Natural killer cell (primary cell): ENCODE results near the gene STRN. TPM values are rescaled to one million over a fixed set of nuclear protein-coding genes. Genes with fewer than 3 reads are reported as not detected.

ENCODE experiments used
- ATAC-seq, 3 donors: fragments of 150-1000 bp in 2 of 3; fragments of 200-7000 bp in 1 of 3; cut with Tn5 transposase; 1 replicate in 1 of 3; 2 replicates in 2 of 3; pipeline ENCODE4 v1.10.0; 2021; ENCODE audit warnings: mild to moderate bottlenecking in 2 of 3, moderate library complexity in 2 of 3
- DNase-seq, 2 donors: peaks; one replicate each; pipeline versions ENCODE4 v3.0.0 to v3.0.0-alpha.2; 2013 to 2021; ENCODE audit warnings: mixed read lengths in 1 of 2
- H3K27ac ChIP-seq: one replicate; pipeline ENCODE4 v1.5.1; 2013; ENCODE audit warnings: mild to moderate bottlenecking, low read length
- H3K27me3 ChIP-seq: one replicate; pipeline ENCODE4 v1.6.1; 2013; ENCODE audit warnings: low read length; ENCODE audit not compliant: control insufficient read depth, insufficient read depth
- H3K36me3 ChIP-seq: one replicate; pipeline ENCODE4 v1.6.1; 2013; ENCODE audit warnings: low read length; ENCODE audit not compliant: control insufficient read depth, insufficient read depth
- H3K4me1 ChIP-seq: one replicate; pipeline ENCODE4 v1.6.1; 2013; ENCODE audit warnings: low read length; ENCODE audit not compliant: control insufficient read depth, insufficient read depth
- H3K4me3 ChIP-seq: one replicate; pipeline ENCODE4 v1.5.1; 2013; ENCODE audit warnings: low read length
- H3K9me3 ChIP-seq: one replicate; pipeline ENCODE4 v1.6.1; 2013; ENCODE audit warnings: low read length; ENCODE audit not compliant: control insufficient read depth, insufficient read depth
- H3K27ac Mint-ChIP-seq, 2 donors: one replicate each; pipeline ENCODE4 v1.8.0; 2022; ENCODE audit warnings: mild to moderate bottlenecking in 2 of 2, mixed read lengths in 2 of 2, moderate library complexity in 1 of 2
- H3K27me3 Mint-ChIP-seq, 2 donors: one replicate each; pipeline ENCODE4 v1.8.0; 2022; ENCODE audit warnings: low read depth in 2 of 2, mixed read lengths in 2 of 2
- H3K36me3 Mint-ChIP-seq: one replicate; pipeline ENCODE4 v1.8.0; 2022; ENCODE audit warnings: mixed read lengths
- H3K4me1 Mint-ChIP-seq, 2 donors: one replicate each; pipeline ENCODE4 v1.8.0; 2022; ENCODE audit warnings: mixed read lengths in 2 of 2
- H3K4me3 Mint-ChIP-seq: one replicate; pipeline ENCODE4 v1.8.0; 2022; ENCODE audit warnings: mild to moderate bottlenecking, moderate library complexity, mixed read lengths
- H3K9me3 Mint-ChIP-seq, 2 donors: one replicate each; pipeline ENCODE4 v1.8.0; 2022; ENCODE audit warnings: mixed read lengths in 2 of 2
- WGBS: methylation state at CpG from one replicate; pipeline ENCODE4 v1.1.7; 2013; ENCODE audit warnings: missing lambda C conversion rate; ENCODE audit not compliant: insufficient coverage; 5-methylcytosine and 5-hydroxymethylcytosine counted together
- intact Hi-C: fragments of 100-400 bp; cut with micrococcal nuclease; formaldehyde crosslinking; loops from one replicate; pipeline ENCODE4 v1.14.2; 2022
- total RNA-seq, 4 donors: library from RNA; stranded (reverse); fragments of 120-200 nt in 1 of 4; gene quantifications; one replicate each; pipeline versions ENCODE4 v1.2.3 to v1.2.4, GENCODE V29; 2013 to 2022
- TF ChIP-seq, protein P1 (sequence below): fragments of 200-600 bp; IDR thresholded peaks from one replicate; pipeline ENCODE4 v1.8.0; 2022; ENCODE audit warnings: antibody characterized with exemption

STRN gene
- total RNA-seq, 3 donors from 2014 or later (not counting 1 experiment from before 2014, with no cell fraction given), result 43.1 to 49.9 (median 43.4) TPM

DNA sequence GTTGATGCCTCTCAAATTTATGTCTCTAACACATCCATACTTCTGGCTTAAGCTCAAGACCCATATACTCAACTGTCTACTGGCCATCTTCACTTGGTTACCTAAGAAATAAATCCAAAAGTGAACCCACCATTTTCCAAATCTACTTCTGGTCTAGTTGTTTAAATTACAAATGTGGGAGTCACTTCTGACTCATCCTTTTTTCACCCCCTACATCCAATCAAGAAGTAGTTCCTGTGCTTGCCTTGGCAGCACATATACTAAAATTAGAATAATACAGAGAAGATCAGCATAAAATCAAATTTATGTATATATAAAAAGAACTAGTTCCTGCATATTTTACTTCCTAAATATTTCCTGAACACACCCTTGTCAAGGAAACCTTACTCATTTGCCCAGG is 53.6 kb downstream of the STRN start:
- Mint-ChIP-seq H3K27me3 (no peaks in the 10 kb centered on the region), H3K36me3 (no peaks in the 10 kb centered on the region), H3K4me1 (peaks cover 6 to 13% of the 10 kb centered on the region in 2 donors), H3K9me3 (no peaks in the 10 kb centered on the region), H3K4me3 (no peak overlapping the region), H3K27ac (no peak overlapping the region)
- H3K4me3 ChIP-seq, result no peak overlapping the region
- no peak for DNase-seq
- H3K27ac ChIP-seq, result no peak overlapping the region
- H3K36me3 ChIP-seq, result peaks cover 14% of the 10 kb centered on the region
- TF ChIP-seq, protein P1, sequence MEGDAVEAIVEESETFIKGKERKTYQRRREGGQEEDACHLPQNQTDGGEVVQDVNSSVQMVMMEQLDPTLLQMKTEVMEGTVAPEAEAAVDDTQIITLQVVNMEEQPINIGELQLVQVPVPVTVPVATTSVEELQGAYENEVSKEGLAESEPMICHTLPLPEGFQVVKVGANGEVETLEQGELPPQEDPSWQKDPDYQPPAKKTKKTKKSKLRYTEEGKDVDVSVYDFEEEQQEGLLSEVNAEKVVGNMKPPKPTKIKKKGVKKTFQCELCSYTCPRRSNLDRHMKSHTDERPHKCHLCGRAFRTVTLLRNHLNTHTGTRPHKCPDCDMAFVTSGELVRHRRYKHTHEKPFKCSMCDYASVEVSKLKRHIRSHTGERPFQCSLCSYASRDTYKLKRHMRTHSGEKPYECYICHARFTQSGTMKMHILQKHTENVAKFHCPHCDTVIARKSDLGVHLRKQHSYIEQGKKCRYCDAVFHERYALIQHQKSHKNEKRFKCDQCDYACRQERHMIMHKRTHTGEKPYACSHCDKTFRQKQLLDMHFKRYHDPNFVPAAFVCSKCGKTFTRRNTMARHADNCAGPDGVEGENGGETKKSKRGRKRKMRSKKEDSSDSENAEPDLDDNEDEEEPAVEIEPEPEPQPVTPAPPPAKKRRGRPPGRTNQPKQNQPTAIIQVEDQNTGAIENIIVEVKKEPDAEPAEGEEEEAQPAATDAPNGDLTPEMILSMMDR, result no peak
- H3K4me1 ChIP-seq, result no peaks in the 10 kb centered on the region
- H3K9me3 ChIP-seq, result no peaks in the 10 kb centered on the region
- H3K27me3 ChIP-seq, result no peaks in the 10 kb centered on the region
- ATAC-seq, result no peak
- intact Hi-C loops, result no loop called here

DNA sequence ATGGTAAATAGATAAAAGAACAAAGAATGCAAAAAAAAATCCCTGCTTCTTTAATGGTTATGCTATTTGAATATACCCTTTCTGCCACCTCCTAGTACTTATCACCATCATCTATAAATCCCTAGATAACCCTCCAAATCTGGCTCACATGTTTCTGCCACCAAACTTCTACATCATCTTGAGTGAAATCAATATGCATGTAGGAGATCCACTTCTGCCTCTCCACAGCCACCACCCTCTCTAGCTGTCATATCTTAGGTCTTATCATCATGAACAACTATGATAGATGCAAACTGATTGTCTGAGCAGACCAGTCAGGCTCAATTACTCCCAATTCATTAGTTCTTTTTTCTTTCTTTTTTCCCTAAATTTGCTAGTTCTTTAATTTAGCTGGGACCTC is 55.3 kb downstream of the STRN start:
- H3K36me3 ChIP-seq, result peaks cover 14% of the 10 kb centered on the region
- Mint-ChIP-seq H3K27ac (no peak overlapping the region), H3K4me1 (peaks cover 6 to 13% of the 10 kb centered on the region in 2 donors), H3K4me3 (no peak overlapping the region), H3K36me3 (no peaks in the 10 kb centered on the region), H3K27me3 (no peaks in the 10 kb centered on the region), H3K9me3 (no peaks in the 10 kb centered on the region)
- H3K4me3 ChIP-seq, result no peak overlapping the region
- DNase-seq, result no peak
- no peak for ATAC-seq
- H3K27me3 ChIP-seq, result no peaks in the 10 kb centered on the region
- intact Hi-C loops, result no loop called here
- TF ChIP-seq, protein P1, result no peak
- H3K9me3 ChIP-seq, result no peaks in the 10 kb centered on the region
- H3K27ac ChIP-seq, result no peak overlapping the region
- no peaks in the 10 kb centered on the region for H3K4me1 ChIP-seq

DNA sequence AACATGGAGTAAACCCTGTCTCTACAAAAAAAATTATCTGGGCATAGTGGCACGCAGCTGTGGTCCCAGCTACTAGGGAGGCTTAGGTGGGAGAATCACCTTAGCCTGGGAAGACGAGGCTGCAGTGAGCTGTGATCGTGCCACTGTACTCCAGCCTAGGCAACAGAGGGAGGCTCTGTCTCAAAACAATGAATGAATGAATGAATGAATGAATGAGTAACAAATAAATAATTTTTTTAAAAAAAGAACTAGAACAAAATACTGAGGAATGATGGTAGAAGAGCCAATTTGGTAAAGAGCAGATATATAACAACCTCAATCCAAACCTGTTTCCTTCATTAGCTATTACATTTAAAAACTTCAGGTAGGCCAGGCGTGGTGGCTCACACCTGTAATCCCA is 60.1 kb downstream of the STRN start:
- H3K27me3 Mint-ChIP-seq, result no peaks in the 10 kb centered on the region
- H3K4me1 Mint-ChIP-seq, result peaks cover 6 to 13% of the 10 kb centered on the region in 2 donors
- 100% methylated on average over 4 of the region's 4 CpGs for WGBS
- H3K27ac ChIP-seq, result no peak overlapping the region
- H3K36me3 ChIP-seq, result peaks cover 5% of the 10 kb centered on the region
- no peaks in the 10 kb centered on the region for H3K27me3 ChIP-seq
- no peaks in the 10 kb centered on the region for H3K36me3 Mint-ChIP-seq
- no peak overlapping the region for H3K4me3 Mint-ChIP-seq
- H3K4me1 ChIP-seq, result no peaks in the 10 kb centered on the region
- H3K9me3 Mint-ChIP-seq, result no peaks in the 10 kb centered on the region
- intact Hi-C loops, result no loop called here
- TF ChIP-seq, protein P1, result no peak
- no peak overlapping the region for H3K4me3 ChIP-seq
- no peak overlapping the region for H3K27ac Mint-ChIP-seq
- ATAC-seq (no peak), DNase-seq (no peak)
- no peaks in the 10 kb centered on the region for H3K9me3 ChIP-seq

DNA sequence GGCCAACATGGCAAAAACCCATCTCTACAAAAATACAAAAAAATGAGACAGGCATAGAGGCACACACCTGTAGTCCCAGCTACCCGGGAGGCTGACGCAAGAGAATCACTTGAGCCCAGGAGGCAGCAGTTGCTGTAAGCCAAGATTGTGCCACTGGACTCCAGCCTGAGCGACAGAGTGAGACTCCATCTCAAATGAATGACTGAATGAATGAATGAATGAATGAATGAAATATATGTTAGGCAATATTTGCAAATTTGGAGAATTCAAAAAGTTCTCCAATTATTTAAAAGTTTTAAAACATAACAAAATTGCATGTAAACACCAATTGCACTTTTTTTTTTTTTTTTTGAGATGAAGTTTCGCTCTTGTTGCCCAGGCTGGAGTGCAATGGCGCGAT is 61.7 kb downstream of the STRN start:
- no peak overlapping the region for H3K4me3 Mint-ChIP-seq
- DNase-seq (no peak), ATAC-seq (no peak)
- Histone ChIP-seq H3K9me3 (no peaks in the 10 kb centered on the region), H3K4me3 (no peak overlapping the region), H3K27ac (no peak overlapping the region), H3K27me3 (no peaks in the 10 kb centered on the region), H3K4me1 (no peaks in the 10 kb centered on the region), H3K36me3 (peaks cover 4% of the 10 kb centered on the region)
- peaks cover 5 to 10% of the 10 kb centered on the region in 2 donors for H3K4me1 Mint-ChIP-seq
- no peaks in the 10 kb centered on the region for H3K27me3 Mint-ChIP-seq
- WGBS, result 95% methylated on average over 6 of the region's 6 CpGs
- H3K27ac Mint-ChIP-seq, result no peak overlapping the region
- intact Hi-C loops, result no loop called here
- TF ChIP-seq, protein P1, result no peak
- H3K9me3 Mint-ChIP-seq, result no peaks in the 10 kb centered on the region
- H3K36me3 Mint-ChIP-seq, result peaks cover 1% of the 10 kb centered on the region
